ENCODE results near the gene DOCK10. TPM values are rescaled to one million over a fixed set of nuclear protein-coding genes. Genes with fewer than 3 reads are reported as not detected.
A peak's percentile ranks its signal among the peaks of the same experiment; 100 is the strongest.

DOCK10 gene
- total RNA-seq, 1 donor from 2014 or later: 15.2 TPM

DNA sequence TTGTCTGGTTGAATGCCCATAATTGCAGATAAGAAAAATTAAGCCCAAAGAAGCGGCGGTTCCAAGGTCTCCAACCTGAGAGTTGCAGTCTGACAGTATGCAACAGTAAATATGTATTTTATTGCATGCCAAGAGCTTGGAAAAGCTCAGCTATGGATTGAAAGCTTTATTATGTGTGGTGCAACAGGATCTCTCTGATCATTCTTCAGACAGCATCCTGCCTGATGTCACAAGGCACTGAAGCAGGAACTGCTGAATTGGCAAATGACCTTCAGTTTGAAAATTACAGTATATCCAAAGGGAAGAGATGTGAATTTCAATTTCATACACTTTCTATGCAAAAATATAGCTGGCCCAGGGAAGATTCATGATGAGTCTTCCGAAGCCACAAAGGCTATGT, 42.5 kb downstream of the DOCK10 start:
- no peaks in the 10 kb centered on the region for H3K9me3 Mint-ChIP-seq (ENCODE audit: unreplicated experiment)
- H3K27ac Mint-ChIP-seq (ENCODE audit: unreplicated experiment): peak overlapping the region; percentile 23
- no peaks in the 10 kb centered on the region for H3K27me3 Mint-ChIP-seq (ENCODE audit: unreplicated experiment)
- no peaks in the 10 kb centered on the region for H3K36me3 Mint-ChIP-seq (ENCODE audit: unreplicated experiment)
- no peak for DNase-seq (ENCODE audit: extremely low spot score, unreplicated experiment)
- no peak overlapping the region for H3K4me3 Mint-ChIP-seq (ENCODE audit: unreplicated experiment)
- TF ChIP-seq, protein P1, sequence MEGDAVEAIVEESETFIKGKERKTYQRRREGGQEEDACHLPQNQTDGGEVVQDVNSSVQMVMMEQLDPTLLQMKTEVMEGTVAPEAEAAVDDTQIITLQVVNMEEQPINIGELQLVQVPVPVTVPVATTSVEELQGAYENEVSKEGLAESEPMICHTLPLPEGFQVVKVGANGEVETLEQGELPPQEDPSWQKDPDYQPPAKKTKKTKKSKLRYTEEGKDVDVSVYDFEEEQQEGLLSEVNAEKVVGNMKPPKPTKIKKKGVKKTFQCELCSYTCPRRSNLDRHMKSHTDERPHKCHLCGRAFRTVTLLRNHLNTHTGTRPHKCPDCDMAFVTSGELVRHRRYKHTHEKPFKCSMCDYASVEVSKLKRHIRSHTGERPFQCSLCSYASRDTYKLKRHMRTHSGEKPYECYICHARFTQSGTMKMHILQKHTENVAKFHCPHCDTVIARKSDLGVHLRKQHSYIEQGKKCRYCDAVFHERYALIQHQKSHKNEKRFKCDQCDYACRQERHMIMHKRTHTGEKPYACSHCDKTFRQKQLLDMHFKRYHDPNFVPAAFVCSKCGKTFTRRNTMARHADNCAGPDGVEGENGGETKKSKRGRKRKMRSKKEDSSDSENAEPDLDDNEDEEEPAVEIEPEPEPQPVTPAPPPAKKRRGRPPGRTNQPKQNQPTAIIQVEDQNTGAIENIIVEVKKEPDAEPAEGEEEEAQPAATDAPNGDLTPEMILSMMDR (IDR thresholded peaks at IDR 0.05): no peak
- H3K4me1 Mint-ChIP-seq (ENCODE audit: unreplicated experiment): peaks cover 20% of the 10 kb centered on the region

DNA sequence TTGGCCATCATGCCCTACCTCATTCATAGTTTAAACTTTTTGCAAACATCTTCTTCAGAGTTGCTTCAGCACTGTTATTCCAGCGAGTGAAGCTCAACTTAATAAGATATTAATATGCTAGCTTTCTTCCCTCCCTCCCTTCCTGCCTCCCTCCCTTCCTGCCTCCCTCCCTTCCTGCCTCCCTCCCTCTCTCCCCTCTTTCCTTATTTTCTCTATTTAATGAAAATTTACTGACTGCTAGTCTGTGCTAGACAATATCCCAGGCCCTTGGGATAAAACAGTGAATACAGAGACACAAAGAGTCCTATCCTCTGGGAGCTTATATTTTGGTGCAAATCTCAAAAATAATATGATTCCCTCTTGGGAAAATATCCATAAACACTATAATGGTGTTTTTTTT, 42.9 kb downstream of the DOCK10 start:
- Mint-ChIP-seq H3K27me3 (ENCODE audit: unreplicated experiment) (no peaks in the 10 kb centered on the region), H3K27ac (ENCODE audit: unreplicated experiment) (peak overlapping the region; percentile 23), H3K9me3 (ENCODE audit: unreplicated experiment) (no peaks in the 10 kb centered on the region), H3K4me3 (ENCODE audit: unreplicated experiment) (no peak overlapping the region), H3K36me3 (ENCODE audit: unreplicated experiment) (no peaks in the 10 kb centered on the region), H3K4me1 (ENCODE audit: unreplicated experiment) (peaks cover 16% of the 10 kb centered on the region)
- DNase-seq (ENCODE audit: extremely low spot score, unreplicated experiment): no peak
- TF ChIP-seq, protein P1 (IDR thresholded peaks at IDR 0.05): no peak

DNA sequence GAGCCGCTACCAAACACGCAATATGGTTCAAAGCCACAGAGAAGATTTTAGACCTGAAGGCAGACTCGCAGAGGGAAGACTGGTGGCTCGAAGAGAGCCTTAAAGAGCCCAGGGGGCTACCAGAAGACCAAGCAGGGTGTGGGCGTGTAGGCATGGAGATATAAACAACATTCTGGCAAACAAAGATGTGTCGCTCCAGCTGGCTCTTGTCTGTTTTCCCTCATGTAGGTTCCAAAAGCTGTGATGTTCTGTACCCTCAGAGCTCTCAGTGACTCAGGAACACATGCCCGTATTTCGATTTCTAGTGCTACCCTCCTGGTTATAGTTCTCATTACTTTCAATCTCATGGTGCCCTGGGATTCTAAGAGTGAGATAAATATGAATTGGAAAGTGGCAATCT, 44.5 kb downstream of the DOCK10 start:
- H3K4me1 Mint-ChIP-seq (ENCODE audit: unreplicated experiment): peaks cover 12% of the 10 kb centered on the region
- TF ChIP-seq, protein P1 (IDR thresholded peaks at IDR 0.05): no peak
- no peak overlapping the region for H3K27ac Mint-ChIP-seq (ENCODE audit: unreplicated experiment)
- H3K9me3 Mint-ChIP-seq (ENCODE audit: unreplicated experiment): no peaks in the 10 kb centered on the region
- H3K4me3 Mint-ChIP-seq (ENCODE audit: unreplicated experiment): no peak overlapping the region
- H3K27me3 Mint-ChIP-seq (ENCODE audit: unreplicated experiment): no peaks in the 10 kb centered on the region
- H3K36me3 Mint-ChIP-seq (ENCODE audit: unreplicated experiment): no peaks in the 10 kb centered on the region
- DNase-seq (ENCODE audit: extremely low spot score, unreplicated experiment): no peak

DNA sequence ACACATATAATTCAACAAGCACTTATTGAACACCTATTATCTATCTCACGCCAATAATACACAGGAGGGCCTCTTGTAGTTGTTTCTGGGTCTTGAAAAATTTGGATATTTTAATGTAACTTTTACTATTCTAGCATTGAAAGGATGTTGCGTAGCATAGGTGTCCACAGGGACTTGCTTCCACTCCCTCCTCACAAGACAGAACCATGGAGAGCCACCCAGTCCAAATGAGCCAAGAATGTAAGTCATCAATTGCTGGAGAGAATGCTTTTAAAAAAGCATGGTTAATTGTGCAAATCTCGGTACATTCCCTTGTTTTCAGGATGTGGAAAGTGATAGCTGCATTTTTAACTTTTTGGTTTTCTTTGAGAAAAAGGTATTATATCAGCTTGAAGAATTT, 46.8 kb downstream of the DOCK10 start:
- TF ChIP-seq, protein P1 (IDR thresholded peaks at IDR 0.05): no peak
- Mint-ChIP-seq H3K9me3 (ENCODE audit: unreplicated experiment) (no peaks in the 10 kb centered on the region), H3K36me3 (ENCODE audit: unreplicated experiment) (peaks cover 2% of the 10 kb centered on the region), H3K4me3 (ENCODE audit: unreplicated experiment) (no peak overlapping the region), H3K27me3 (ENCODE audit: unreplicated experiment) (no peaks in the 10 kb centered on the region), H3K27ac (ENCODE audit: unreplicated experiment) (no peak overlapping the region), H3K4me1 (ENCODE audit: unreplicated experiment) (peaks cover 8% of the 10 kb centered on the region)
- no peak for DNase-seq (ENCODE audit: extremely low spot score, unreplicated experiment)

DNA sequence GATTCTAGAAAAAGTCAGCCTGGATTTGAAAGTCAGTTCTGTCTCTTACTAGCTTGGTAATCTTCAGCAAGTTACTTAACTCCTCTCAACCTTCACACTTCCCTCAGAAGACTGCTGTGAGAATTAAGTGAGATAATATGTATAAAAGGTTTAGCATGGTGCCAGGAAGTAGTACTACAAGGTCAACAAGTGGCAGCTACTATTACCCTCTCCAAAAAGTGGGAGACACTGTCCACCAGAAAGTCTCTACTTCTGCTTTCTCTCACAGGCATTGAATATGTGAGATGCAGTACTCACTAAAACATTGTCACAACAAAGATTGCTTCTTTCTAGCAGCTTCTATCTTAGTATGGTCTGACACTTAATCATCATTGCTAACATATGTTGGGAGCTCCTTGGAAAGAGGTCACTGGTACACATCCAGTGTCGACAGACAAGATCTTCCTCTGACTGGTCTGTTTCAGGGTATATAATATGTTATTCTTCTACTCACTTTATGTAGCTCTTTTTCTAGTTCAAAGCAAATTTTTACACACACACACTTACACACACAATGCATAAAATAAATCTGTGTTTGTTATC, 47.9 kb downstream of the DOCK10 start:
- no peak overlapping the region for H3K27ac Mint-ChIP-seq (ENCODE audit: unreplicated experiment)
- peaks cover 4% of the 10 kb centered on the region for H3K4me1 Mint-ChIP-seq (ENCODE audit: unreplicated experiment)
- no peaks in the 10 kb centered on the region for H3K9me3 Mint-ChIP-seq (ENCODE audit: unreplicated experiment)
- TF ChIP-seq, protein P1 (IDR thresholded peaks at IDR 0.05): no peak
- H3K36me3 Mint-ChIP-seq (ENCODE audit: unreplicated experiment): peaks cover 2% of the 10 kb centered on the region
- H3K4me3 Mint-ChIP-seq (ENCODE audit: unreplicated experiment): no peak overlapping the region
- no peak for DNase-seq (ENCODE audit: extremely low spot score, unreplicated experiment)
- H3K27me3 Mint-ChIP-seq (ENCODE audit: unreplicated experiment): no peaks in the 10 kb centered on the region

Measured in osteocyte (in vitro differentiated cells).